ENCODE results near the gene GLDN.

DNA sequence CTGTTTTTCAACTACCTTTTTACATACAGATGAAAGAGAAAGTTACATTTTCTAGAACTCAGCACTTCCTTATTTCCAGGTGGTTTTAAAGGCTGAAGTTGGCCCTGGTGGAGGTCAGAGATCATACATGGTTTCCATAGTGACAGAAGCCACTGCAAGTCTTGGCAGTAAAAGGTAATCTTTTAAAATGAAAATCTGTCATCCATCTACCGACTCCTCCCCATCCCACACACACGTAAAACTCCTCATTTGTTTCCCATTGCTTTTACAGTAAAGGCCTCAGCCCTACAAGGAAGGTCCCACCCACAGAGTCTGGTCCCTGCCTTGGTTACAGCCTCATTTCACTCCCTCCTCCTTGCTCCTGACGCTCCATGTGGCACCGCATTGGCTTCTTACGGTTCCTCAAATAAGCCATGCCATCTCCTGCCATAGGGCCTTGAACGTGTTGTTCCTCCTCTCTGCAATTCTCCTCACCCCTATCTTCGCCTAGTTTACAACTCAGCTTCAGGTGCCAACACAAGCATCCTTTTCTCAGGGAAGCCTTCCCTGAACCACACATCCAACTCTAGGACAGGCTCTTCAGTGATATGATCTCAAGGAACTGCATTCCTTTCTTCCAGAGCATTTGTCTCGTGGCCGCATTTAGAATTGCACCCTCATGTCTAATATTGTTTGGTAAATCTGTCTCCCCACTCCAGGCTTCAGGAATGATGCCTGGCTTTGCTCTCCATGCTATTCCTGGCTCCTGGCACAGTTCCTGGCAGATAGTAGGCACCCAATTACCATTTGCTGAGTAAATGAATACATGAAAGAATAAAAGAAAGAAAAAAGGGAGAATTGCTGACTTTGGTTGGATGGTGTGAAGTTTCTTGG is 5.7 kb upstream of the GLDN start:
- TF ChIP-seq CTCF (IDR thresholded peaks at IDR 0.05): no peak
- no peak for TF ChIP-seq ZFX (IDR thresholded peaks at IDR 0.05; ENCODE audit: borderline replicate concordance)

Measured in 22Rv1 (cell line).